SH-SY5Y (cell line): ENCODE data around the gene ZNF282.

Experiments used
- GATA2 ChIP-seq: IDR thresholded peaks from 2 replicates; pipeline ENCODE4 v1.6.1; 2011; ENCODE audit warnings: mild to moderate bottlenecking, low read depth, low read length
- GATA3 ChIP-seq: IDR thresholded peaks from 2 replicates; pipeline ENCODE4 v1.6.1; 2011; ENCODE audit warnings: low read depth, mild to moderate bottlenecking, low read length, moderate library complexity

ZNF282 gene

GRCh38 chr7:149205690-149206381 is 10.5 kb downstream of the ZNF282 start:
- TF ChIP-seq GATA2 = no peak
- TF ChIP-seq GATA3 = no peak

- no peak for TF ChIP-seq GATA2
Observed at GRCh38 chr7:149207324-149208035, 12.1 kb downstream of the ZNF282 start.

GRCh38 chr7:149209518-149210269 is 14.3 kb downstream of the ZNF282 start:
- TF ChIP-seq GATA3 (no peak), GATA2 (no peak)

GRCh38 chr7:149210551-149210950 is 15.2 kb downstream of the ZNF282 start:
- TF ChIP-seq GATA3 = no peak
- no peak for TF ChIP-seq GATA2

- TF ChIP-seq GATA3 (no peak), GATA2 (no peak)
Observed at GRCh38 chr7:149214020-149214720, 18.8 kb downstream of the ZNF282 start.

- TF ChIP-seq GATA2 = no peak
- no peak for TF ChIP-seq GATA3
Observed at GRCh38 chr7:149216402-149216801, 21.1 kb downstream of the ZNF282 start.

GRCh38 chr7:149217570-149217969 is 22.2 kb downstream of the ZNF282 start:
- TF ChIP-seq GATA2 = no peak
- TF ChIP-seq GATA3 = no peak

- TF ChIP-seq GATA3 (no peak), GATA2 (no peak)
Observed at GRCh38 chr7:149218469-149219420, 23.4 kb downstream of the ZNF282 start.

- TF ChIP-seq GATA3 (no peak), GATA2 (no peak)
Observed at GRCh38 chr7:149220534-149220933, 25.2 kb downstream of the ZNF282 start.

- TF ChIP-seq GATA2 = no peak
- TF ChIP-seq GATA3 = no peak
Observed at GRCh38 chr7:149223176-149223575, 27.8 kb downstream of the ZNF282 start.

- no peak for TF ChIP-seq GATA2
- no peak for TF ChIP-seq GATA3
Observed at GRCh38 chr7:149223761-149224160, 28.4 kb downstream of the ZNF282 start.

GRCh38 chr7:149224352-149224751 is 29.0 kb downstream of the ZNF282 start:
- TF ChIP-seq GATA2 = no peak
- TF ChIP-seq GATA3 = no peak

- no peak for TF ChIP-seq GATA3
- no peak for TF ChIP-seq GATA2
Observed at GRCh38 chr7:149225106-149225505, 29.8 kb downstream of the ZNF282 start.
